Measurements from ENCODE around the gene TMF1.

The TMF1 gene

GRCh38 chr3:69013253-69014021 lies 38.7 kb downstream of the TMF1 start, which contains the start of gene EOGT:
EOGT (minus strand) TSS chr3:69013684; CDS start chr3:69009846, 3,838 bp downstream.
- DNase-seq: peak; percentile 87

GRCh38 chr3:69012800-69013252 lies 39.3 kb downstream of the TMF1 start:
- DNase-seq: no peak

- peak; percentile 73 for DNase-seq
Observed at GRCh38 chr3:69012100-69012799, 39.9 kb downstream of the TMF1 start.

GRCh38 chr3:69011096-69011730 lies 40.9 kb downstream of the TMF1 start:
- DNase-seq: peak; percentile 13

GRCh38 chr3:69009559-69010410 lies 42.3 kb downstream of the TMF1 start:
- peak; percentile 88 for DNase-seq

GRCh38 chr3:69008980-69009379 lies 43.2 kb downstream of the TMF1 start:
- DNase-seq: no peak

- DNase-seq: no peak
Observed at GRCh38 chr3:69005791-69006482, 46.2 kb downstream of the TMF1 start.

- DNase-seq: peak; percentile 8
Observed at GRCh38 chr3:69005071-69005790, 46.9 kb downstream of the TMF1 start.

GRCh38 chr3:69004138-69004537 lies 48.0 kb downstream of the TMF1 start:
- DNase-seq: no peak

GRCh38 chr3:68999605-69000004 lies 52.5 kb downstream of the TMF1 start:
- DNase-seq: no peak

GRCh38 chr3:68999158-68999557 lies 53.0 kb downstream of the TMF1 start:
- no peak for DNase-seq

- no peak for DNase-seq
Observed at GRCh38 chr3:68997887-68998286, 54.2 kb downstream of the TMF1 start.

- DNase-seq: no peak
Observed at GRCh38 chr3:68996356-68996995, 55.7 kb downstream of the TMF1 start.

GRCh38 chr3:68988740-68989139 lies 63.4 kb downstream of the TMF1 start:
- DNase-seq: peak; percentile 55

- DNase-seq: no peak
Observed at GRCh38 chr3:68987322-68987721, 64.8 kb downstream of the TMF1 start.

GRCh38 chr3:68986496-68987208 lies 65.5 kb downstream of the TMF1 start:
- no peak for DNase-seq

- DNase-seq: peak; percentile 17
Observed at GRCh38 chr3:68985146-68985790, 66.9 kb downstream of the TMF1 start.

GRCh38 chr3:68984011-68984530 lies 68.1 kb downstream of the TMF1 start:
- no peak for DNase-seq
